Loucy (cell line): ENCODE measurements around the gene MRFAP1.
A peak's percentile ranks its signal among the peaks of the same experiment; 100 is the strongest.

Source experiments
- H2AFZ ChIP-seq: fragments of 200-600 bp; sonication (generic); 2 replicates; pipeline ENCODE4 v1.6.0; 2016; ENCODE audit warnings: antibody characterized with exemption, mild to moderate bottlenecking, low read length, moderate library complexity
- H3F3A ChIP-seq: fragments of 200-600 bp; 2 replicates; pipeline ENCODE4 v1.6.0; 2016; ENCODE audit warnings: antibody characterized with exemption, low read depth, mild to moderate bottlenecking
- H3K27me3 ChIP-seq: fragments of 200-600 bp; sonication (generic); 2 replicates; pipeline ENCODE4 v1.6.1; 2014; ENCODE audit warnings: low read length, mild to moderate bottlenecking; ENCODE audit not compliant: insufficient read depth, poor library complexity, severe bottlenecking
- H3K36me3 ChIP-seq: fragments of 200-600 bp; sonication (generic); 2 replicates; pipeline ENCODE4 v1.6.1; 2016; ENCODE audit warnings: low read length; ENCODE audit not compliant: insufficient read depth
- H3K4me1 ChIP-seq: fragments of 200-600 bp; sonication (generic); 2 replicates; pipeline ENCODE4 v1.5.1; 2014; ENCODE audit warnings: low read length, mild to moderate bottlenecking; ENCODE audit not compliant: insufficient read depth, poor library complexity, severe bottlenecking
- H3K4me2 ChIP-seq: fragments of 200-600 bp; sonication (generic); 2 replicates; pipeline ENCODE4 v1.6.0; 2014; ENCODE audit warnings: antibody characterized with exemption, low read length, low read depth, mild to moderate bottlenecking; ENCODE audit not compliant: poor library complexity, severe bottlenecking
- H3K4me3 ChIP-seq: fragments of 200-600 bp; sonication (generic); 2 replicates; pipeline ENCODE4 v1.5.1; 2014; ENCODE audit warnings: low read length, mild to moderate bottlenecking, mixed read lengths; ENCODE audit not compliant: poor library complexity, severe bottlenecking
- H3K79me2 ChIP-seq: fragments of 200-600 bp; sonication (generic); 2 replicates; pipeline ENCODE4 v1.6.1; 2014; ENCODE audit warnings: low read length; ENCODE audit not compliant: insufficient read depth
- H3K9ac ChIP-seq: fragments of 200-600 bp; sonication (generic); 2 replicates; pipeline ENCODE4 v1.6.0; 2014; ENCODE audit warnings: mild to moderate bottlenecking, low read depth, low read length, moderate library complexity; ENCODE audit not compliant: poor library complexity, severe bottlenecking
- H3K9me2 ChIP-seq: fragments of 200-600 bp; sonication (generic); replicated peaks from 2 replicates; pipeline ENCODE4 v1.6.1; 2016; ENCODE audit warnings: low read depth, low read length, mixed read lengths
- H3K9me3 ChIP-seq: fragments of 200-600 bp; sonication (generic); 2 replicates; pipeline ENCODE4 v1.6.1; 2014; ENCODE audit warnings: mild to moderate bottlenecking, antibody characterized with exemption, low read length, low read depth; ENCODE audit not compliant: insufficient read depth
- H4K20me1 ChIP-seq: fragments of 200-600 bp; sonication (generic); 2 replicates; pipeline ENCODE4 v1.6.0; 2014; ENCODE audit warnings: antibody characterized with exemption, low read length, mild to moderate bottlenecking; ENCODE audit not compliant: insufficient read depth, poor library complexity, severe bottlenecking
- EZH2phosphoT487 ChIP-seq: fragments of 200-600 bp; IDR thresholded peaks from 2 replicates; pipeline ENCODE4 v1.6.1; 2018; ENCODE audit warnings: antibody characterized with exemption, mild to moderate bottlenecking, moderate library complexity, borderline replicate concordance
- TF ChIP-seq, protein P1 (sequence below): fragments of 200-600 bp; sonication (generic); conservative IDR thresholded peaks from 2 replicates; pipeline ENCODE4 v1.5.1; 2014; ENCODE audit warnings: mild to moderate bottlenecking, antibody characterized with exemption, low read length

MRFAP1 gene

DNA sequence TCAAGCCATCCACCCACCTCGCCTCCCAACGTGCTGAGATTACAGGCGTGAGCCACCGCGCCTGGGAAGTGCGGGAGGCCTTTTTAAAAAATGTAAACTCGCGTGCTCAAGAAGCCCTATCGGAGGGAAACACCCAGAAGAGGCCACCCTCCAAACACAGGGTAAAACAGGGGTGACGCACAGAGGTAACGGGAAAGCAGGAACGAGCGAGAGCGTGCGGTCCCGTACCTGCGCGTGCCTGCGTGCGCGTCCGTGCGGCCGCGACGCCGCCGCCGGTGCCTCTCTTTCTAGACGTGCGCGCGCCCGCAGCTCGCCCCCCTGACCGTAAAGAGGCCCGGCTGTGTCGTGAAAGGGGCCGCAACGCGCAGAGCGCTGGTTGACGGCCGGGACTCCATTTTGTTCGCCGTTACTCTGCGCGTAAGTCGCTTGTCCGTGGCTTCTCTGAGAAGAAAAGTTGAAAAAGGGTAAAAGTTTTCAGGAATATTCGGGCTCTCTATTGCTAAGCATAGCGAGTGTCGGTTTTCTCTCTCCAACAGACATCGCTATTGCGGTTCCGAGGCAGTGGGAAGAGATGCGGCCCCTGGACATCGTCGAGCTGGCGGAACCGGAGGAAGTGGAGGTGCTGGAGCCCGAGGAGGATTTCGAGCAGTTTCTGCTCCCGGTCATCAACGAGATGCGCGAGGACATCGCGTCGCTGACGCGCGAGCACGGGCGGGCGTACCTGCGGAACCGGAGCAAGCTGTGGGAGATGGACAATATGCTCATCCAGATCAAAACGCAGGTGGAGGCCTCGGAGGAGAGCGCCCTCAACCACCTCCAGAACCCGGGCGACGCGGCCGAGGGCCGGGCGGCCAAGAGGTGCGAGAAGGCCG, at the start of gene MRFAP1:
Gene MRFAP1, plus strand, starts transcription at position 394 of the 872 bp plus-strand sequence. Its CDS starts 178 bp downstream, at position 572.
- Histone ChIP-seq H2AFZ (peak within 1 kb of the TSS; percentile 87), H3K9ac (peak within 1 kb of the TSS; percentile 95), H3K79me2 (peaks cover 38% of the 10 kb centered on the region)

GRCh38 chr4:6591313-6591712, 49.2 kb upstream of the MRFAP1 start:
- Histone ChIP-seq H3K79me2 (no peaks in the 10 kb centered on the region), H3F3A (no peaks in the 10 kb centered on the region), H2AFZ (no peak overlapping the region), H3K9me3 (no peaks in the 10 kb centered on the region), H3K4me2 (no peak overlapping the region), H3K36me3 (no peaks in the 10 kb centered on the region), H3K4me1 (no peaks in the 10 kb centered on the region), H3K27me3 (no peaks in the 10 kb centered on the region), H3K9me2 (no peaks in the 10 kb centered on the region), H3K4me3 (no peak overlapping the region), H4K20me1 (no peaks in the 10 kb centered on the region), H3K9ac (no peak overlapping the region)
- TF ChIP-seq EZH2phosphoT487, result no peak
- TF ChIP-seq, protein P1, sequence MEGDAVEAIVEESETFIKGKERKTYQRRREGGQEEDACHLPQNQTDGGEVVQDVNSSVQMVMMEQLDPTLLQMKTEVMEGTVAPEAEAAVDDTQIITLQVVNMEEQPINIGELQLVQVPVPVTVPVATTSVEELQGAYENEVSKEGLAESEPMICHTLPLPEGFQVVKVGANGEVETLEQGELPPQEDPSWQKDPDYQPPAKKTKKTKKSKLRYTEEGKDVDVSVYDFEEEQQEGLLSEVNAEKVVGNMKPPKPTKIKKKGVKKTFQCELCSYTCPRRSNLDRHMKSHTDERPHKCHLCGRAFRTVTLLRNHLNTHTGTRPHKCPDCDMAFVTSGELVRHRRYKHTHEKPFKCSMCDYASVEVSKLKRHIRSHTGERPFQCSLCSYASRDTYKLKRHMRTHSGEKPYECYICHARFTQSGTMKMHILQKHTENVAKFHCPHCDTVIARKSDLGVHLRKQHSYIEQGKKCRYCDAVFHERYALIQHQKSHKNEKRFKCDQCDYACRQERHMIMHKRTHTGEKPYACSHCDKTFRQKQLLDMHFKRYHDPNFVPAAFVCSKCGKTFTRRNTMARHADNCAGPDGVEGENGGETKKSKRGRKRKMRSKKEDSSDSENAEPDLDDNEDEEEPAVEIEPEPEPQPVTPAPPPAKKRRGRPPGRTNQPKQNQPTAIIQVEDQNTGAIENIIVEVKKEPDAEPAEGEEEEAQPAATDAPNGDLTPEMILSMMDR, result no peak

More for the DNA sequence above, at the start of gene MRFAP1:
- Histone ChIP-seq H3K4me2 (peak within 1 kb of the TSS; percentile 95), H3K4me3 (peak within 1 kb of the TSS; percentile 98), H3K36me3 (peaks cover 18% of the 10 kb centered on the region; the same call in 1 of the 2 replicates), H3K9me3 (no peaks in the 10 kb centered on the region), H3K9me2 (no peaks in the 10 kb centered on the region), H4K20me1 (peaks cover 30% of the 10 kb centered on the region), H3F3A (no peaks in the 10 kb centered on the region), H3K27me3 (no peaks in the 10 kb centered on the region), H3K4me1 (peaks cover 18% of the 10 kb centered on the region)
- TF ChIP-seq, protein P1, result no peak
- TF ChIP-seq EZH2phosphoT487, result no peak

DNA sequence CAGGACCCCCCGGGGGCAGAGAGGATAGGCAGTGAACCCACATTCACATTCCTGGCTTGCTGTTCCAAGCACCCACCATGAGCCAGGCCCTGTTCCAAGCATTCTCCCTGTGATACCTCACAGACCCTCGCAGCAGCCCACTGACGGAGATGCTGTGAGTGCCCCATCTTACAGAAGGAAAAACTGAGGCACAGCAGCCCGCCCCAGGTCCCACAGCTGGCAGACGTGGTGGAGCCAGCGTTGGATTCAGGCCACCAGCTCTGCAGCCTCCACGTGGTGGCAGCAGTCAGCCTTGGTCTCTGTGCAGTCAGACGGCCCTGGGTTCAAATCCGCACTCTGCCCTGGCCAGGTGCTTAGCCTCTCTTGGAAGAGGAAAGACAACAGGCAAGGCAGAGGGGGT, 48.7 kb upstream of the MRFAP1 start:
- H3K79me2 ChIP-seq, result no peaks in the 10 kb centered on the region
- H3K4me1 ChIP-seq, result no peaks in the 10 kb centered on the region
- H3K9me2 ChIP-seq, result no peaks in the 10 kb centered on the region
- no peak overlapping the region for H3K9ac ChIP-seq
- no peak overlapping the region for H2AFZ ChIP-seq
- H3F3A ChIP-seq, result no peaks in the 10 kb centered on the region
- no peaks in the 10 kb centered on the region for H3K27me3 ChIP-seq
- no peaks in the 10 kb centered on the region for H3K36me3 ChIP-seq
- H3K4me3 ChIP-seq, result no peak overlapping the region
- H3K4me2 ChIP-seq, result no peak overlapping the region
- no peaks in the 10 kb centered on the region for H4K20me1 ChIP-seq
- no peaks in the 10 kb centered on the region for H3K9me3 ChIP-seq
- TF ChIP-seq, protein P1, result 0 out of 2 replicates have a peak, but pooled peaks have one; percentile 13
- TF ChIP-seq EZH2phosphoT487, result no peak
